Measurements from ENCODE around the gene TRIM50.
"Not testable (repeated sequence)": the region's sequence is repeated elsewhere in the genome, so short reads cannot be mapped to it uniquely, and the experiment has no call there.

The TRIM50 gene

DNA sequence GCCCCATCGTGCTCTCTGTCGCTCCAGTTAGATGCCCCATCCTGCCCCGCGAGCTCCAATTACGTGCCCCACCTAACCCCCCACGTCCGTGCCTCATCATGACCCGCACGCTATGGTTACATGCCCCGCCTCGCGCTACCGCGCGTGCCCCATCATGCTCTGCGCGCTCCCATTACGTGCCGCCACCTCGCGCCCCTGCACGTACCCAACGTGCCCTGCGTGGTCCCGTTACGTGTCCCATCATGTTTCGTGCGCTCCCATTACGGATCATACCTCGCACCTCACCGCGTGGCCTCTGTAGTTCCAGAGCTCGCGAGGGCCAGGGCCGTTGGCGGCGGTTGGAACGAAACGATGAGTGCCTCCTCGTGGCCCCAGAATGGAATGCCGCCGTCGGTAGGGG, at the start of gene TRIM50, which contains the start of gene FKBP6:
Gene TRIM50, minus strand, starts transcription at position 161 of the 400 bp plus-strand sequence. CDS start 3,295 bp downstream, outside the sequence.
Gene FKBP6, plus strand, starts transcription at position 240 of the 400 bp plus-strand sequence. CDS start 268 bp downstream, outside the sequence.
- not testable (repeated sequence) for DNase-seq (ENCODE audit: low spot score)

DNA sequence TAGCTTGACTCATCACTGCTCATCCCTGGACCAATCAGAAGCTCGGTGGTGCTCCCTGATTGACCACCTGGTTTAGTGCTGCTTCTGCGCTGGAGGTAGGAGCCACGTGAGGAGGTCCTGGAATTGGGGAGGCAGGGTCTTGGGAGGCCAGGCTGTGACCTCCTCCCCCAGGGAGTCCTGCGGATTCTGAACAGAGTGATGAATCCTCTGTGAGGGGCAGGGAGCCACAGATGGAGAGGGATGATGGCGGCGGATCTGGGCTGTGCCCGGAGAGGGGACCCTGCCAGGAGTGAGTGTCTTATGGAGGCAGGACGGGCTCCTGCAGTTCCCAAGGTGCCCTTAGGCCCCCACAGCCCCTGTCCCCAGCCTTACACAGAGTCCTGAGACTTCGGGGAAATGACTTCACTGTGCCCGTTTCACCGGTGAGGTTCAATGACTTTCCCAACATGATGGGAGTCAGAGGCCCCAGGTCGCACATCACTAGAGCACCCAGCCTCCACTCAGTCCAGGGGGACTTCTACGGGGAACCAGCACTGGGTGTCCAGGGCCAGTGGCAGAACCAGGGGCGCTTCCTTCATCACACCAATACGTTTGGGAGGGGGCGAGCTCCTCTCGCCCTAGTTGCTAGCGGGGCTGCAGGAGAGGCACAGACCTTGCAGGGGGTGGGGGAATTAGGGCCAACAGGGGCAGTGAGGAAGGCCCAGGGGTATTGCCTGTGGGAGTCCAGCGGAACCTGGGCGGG, 49.0 kb upstream of the TRIM50 start:
- DNase-seq (ENCODE audit: low spot score): no peak

DNA sequence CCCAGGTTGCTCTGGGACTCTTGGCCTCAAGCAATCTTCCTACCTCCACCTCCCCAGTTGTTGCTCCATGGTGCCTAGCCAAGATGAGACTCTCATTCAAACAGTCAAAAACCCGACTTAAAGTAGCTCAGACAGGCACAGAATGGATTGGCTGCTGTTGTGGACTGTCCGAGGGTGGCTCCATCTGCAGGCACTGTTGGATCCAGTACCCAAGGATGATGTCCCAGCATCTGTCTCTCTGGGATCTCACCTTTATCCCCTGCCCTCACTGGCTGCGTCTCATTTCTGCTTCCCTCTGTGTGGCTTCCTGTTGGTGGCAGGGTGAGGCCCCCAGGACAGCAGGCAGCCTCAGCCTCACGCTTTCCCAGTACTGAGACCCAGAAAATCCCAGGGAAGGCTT, 48.4 kb upstream of the TRIM50 start:
- not testable (repeated sequence) for DNase-seq (ENCODE audit: low spot score)

DNA sequence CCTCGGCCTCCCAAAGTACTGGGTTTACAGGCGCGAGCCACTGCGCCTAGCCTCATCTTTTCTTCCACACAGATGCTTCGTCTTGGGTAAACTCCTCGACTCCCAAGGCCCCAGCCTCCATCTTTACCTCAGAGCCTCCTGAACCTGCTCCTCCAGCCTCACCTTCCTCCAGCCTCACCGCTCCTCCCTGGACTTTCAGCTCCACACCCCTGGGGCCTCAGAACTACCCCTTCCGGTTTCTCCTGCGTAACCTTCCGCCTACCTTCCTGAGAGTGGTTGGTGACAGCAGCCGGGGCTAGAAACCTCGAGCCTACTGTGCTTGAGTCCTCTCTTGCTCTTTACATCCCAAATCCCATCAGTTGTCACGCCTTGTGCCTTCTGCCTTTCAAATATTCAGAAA, 45.9 kb upstream of the TRIM50 start:
- no peak for DNase-seq (ENCODE audit: low spot score)

DNA sequence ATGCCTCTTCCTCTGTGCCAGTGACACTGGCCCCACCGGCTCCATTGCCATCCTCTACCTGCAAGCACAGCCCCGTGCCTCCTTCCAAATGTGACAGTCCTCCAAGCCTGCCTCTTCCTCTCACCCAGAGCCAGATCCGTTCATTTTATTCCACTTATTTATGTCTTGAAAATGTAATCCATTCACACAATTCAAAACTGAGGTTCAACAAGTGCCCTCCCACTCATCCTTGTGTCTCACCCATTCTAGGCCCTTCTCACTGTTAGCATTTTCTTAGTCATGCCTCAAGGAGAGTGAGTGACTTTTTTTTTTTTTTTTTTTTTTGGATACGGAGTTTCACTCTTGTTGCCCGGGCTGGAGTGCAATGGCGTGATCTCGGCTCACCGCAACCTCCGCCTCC, 41.7 kb upstream of the TRIM50 start:
- no peak for DNase-seq (ENCODE audit: low spot score)

DNA sequence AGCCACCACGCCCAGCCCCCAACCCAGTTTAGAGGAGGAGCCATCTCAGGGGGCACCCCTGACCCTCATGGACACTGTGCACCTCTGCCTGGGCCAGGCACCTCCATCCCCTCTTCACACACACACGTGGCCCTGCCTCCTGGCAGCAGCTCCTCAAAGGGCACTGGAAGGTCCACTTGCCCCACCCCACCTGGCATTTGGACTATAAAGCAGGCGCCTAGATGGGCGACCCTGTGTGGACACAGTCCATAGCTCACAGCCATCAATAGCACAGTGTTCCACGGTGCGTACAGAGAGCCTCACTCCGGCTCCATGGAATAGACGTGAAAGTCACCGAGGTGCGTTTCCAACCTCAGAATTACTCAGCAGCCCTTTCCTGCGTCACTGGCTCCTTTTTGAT, 41.1 kb upstream of the TRIM50 start:
- no peak for DNase-seq (ENCODE audit: low spot score)

DNA sequence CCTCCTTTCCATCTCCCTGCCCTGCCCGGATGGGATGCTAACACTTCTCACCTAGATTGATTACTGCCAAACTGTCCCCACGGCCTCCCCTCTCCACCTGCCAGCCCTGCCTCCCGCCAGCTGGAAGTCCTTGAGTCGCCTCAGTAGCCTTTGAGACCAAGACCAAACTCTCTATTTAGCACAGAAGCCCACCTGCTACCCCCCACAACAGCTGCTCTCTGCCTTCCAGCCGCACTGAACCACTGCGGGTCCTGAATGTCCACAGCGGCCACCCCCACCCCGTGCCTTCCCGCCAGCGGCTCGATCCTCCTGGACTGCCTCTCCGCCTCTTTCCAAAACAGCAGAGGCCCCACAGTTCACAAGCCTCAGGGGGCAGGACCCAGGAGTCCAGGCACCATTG, 39.1 kb upstream of the TRIM50 start:
- DNase-seq (ENCODE audit: low spot score): no peak

DNA sequence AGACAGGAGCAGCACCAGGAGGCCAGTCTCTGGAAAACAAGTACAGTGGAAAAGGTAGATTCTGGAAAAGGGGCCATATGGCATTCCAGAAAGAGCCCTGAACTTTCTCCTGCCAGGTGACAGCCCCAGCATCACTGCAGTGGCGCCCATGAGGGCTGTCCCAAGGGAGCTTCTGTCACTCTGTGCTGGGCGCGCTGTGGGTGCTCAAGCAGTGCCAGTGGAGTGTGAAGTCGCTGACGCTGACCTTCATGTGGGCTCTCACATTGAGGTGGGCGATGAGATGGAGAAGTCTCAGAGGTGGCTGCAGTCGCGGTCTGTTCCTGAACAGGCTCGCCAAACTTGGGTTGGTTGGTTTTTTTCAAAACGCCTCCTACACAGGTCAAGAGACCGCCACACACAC, 38.2 kb upstream of the TRIM50 start:
- no peak for DNase-seq (ENCODE audit: low spot score)

DNA sequence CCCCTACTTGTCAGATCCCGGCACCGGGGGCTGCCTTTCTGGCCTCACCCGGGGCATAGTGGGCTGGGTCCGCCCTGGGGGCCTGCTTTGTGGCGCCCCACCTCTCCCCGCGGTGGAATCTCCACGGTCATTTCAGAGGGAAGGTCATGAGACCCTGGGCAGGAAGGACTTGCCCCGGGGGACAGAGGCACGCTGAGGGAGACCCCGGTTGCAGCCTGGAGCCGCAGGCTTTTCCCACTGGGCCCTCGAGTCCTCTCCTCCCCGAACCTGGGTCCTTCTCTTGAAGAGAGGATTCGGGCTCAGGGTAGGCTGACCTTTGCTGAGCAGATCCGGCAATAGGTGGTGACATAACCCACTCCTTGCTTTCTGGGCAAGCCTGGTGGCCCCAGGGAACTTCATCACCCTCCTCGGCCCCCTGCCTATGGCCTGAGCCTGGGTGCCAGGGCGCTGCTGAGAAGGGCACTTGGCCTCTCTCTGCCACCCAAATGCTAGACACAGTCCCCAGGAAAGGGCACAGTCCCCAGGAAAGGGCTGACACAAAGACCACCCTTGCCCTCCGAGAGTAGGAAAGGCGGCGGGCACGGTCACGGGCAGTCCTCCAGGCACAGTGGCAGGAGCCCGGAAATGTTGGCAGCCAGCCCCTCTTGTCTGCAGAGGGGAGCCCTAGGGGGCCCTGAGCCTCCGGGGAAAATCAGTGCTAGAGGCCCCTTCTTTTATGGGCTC, 36.3 kb upstream of the TRIM50 start:
- DNase-seq (ENCODE audit: low spot score): no peak

DNA sequence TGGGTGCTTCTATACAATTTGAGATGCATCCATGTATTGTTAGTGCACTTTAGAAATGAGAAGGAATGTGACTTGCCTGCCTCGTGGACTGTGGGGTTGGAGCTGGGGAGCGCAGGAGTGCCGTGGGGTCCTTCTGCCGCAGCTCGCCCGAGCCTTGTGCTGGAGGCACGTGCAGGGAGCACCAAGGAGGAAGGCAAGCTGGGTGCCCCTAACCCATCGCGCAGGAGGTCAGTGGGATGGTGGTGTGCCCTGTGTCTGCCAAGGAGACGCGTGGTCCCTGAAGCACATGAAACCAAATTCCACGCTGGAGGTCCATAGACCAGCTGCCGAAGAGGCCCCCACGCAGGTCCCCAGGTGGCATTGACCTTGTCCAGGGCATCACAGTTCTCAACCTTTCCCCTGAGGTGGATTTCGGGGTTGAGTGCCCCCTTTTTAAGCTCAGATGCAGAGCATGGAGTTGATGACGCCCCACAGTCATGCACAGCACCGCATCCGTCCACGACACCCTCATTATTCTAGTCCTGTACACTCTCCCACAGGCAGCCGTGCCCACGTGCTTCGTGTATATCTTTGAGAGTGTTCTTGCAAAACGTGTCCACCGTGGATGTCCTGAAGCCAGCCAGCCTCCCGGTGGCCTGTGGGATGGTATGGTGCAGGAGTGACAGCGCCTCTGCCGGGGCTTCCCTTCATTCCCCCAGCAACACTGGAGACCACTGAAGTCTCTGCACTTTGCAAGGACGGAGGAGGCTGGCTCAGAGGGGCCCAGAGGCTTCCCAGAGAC, 35.5 kb upstream of the TRIM50 start:
- DNase-seq (ENCODE audit: low spot score): no peak

DNA sequence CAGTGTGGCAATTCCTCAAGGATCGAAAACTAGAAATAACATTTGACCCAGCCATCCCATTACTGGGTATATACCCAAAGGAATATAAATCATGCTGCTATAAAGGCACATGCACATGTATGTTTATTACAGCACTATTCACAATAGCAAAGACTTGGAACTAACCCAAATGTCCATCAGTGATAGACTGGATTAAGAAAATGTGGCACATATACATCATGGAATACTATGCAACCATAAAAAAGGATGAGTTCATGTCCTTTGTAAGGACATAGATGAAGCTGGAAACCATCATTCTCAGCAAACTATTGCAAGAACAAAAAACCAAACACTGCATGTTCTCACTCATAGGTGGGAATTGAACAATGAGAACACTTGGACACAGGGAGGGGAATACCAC, 32.7 kb upstream of the TRIM50 start:
- not testable (repeated sequence) for DNase-seq (ENCODE audit: low spot score)

DNA sequence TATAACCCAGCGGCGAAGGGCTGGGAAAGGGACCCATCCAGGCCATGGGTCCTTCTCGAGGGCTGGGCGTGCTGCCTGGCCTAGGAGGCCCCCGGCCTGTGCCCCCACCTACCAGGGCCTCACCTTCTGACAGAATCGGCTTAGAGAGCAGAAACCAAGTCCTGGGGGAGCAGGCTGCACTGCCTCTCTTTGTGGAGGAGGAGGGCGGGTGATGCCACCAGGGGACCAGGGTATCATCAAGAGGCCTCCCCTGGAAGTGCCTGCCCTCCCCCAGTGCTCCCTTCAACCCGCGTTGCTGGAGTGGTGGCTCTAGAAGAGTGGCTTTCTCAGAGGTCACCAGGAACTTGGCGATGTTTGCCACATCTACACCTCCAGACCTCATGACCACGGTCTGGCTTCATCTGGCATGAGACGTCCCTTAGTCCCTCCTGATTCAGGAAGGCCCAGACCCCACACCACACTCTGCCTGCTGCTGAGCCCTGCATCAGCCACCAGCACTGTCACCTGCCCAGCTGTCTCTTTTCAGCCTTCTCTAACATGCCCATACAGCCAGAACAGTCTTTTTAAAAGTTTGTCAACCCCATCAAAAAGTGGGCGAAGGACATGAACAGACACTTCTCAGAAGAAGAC, 32.0 kb upstream of the TRIM50 start:
- no peak for DNase-seq (ENCODE audit: low spot score)

DNA sequence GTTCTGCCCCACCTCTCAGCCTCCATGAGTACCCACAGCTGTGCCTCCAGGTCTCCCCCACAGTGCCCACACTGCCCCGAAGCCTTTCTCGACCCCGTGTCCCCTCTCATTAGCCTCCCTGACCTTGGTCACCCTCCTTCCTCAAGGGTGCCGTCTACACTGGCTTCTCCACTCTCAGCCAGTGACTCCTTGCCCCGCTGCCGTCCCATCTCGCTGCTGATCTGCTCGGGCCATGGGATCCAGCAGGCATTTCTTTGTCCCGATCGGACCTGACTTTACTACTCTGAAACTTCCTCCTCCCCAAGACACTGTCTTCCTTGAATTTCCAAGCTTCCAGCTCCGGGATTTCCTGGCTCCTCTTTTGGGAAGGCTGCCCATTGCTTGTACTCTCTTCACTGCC, 31.4 kb upstream of the TRIM50 start:
- DNase-seq (ENCODE audit: low spot score): no peak

DNA sequence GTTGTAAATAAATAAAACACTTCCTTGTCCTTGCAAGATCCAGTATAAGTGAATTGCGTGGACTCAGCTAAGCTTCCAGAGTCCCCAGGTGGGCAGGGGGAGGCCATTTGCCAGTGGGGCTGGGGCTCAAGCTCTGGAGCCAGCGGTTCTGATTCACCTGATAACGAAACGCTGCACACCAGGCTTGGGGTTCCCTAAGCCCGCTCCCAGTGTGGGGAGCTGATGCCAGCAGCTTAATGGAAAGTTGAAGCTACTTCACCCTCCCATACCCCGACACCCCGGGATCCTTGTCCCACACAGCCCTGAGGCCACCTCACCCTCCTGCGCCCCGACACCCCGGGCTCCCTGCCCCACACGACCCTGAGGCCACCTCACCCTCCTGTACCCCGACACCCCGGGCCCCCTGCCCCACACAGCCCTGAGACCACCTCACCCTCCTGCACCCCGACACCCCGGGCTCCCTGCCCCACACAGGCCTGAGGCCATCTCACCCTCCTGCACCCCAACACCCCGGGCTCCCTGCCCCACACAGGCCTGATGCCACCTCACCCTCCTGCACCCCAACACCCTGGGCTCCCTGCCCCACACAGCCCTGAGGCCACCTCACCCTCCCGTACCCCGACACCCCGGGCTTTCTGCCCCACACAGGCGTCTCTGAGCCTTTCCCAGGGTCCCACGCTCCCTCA, 30.9 kb upstream of the TRIM50 start:
- no peak for DNase-seq (ENCODE audit: low spot score)

DNA sequence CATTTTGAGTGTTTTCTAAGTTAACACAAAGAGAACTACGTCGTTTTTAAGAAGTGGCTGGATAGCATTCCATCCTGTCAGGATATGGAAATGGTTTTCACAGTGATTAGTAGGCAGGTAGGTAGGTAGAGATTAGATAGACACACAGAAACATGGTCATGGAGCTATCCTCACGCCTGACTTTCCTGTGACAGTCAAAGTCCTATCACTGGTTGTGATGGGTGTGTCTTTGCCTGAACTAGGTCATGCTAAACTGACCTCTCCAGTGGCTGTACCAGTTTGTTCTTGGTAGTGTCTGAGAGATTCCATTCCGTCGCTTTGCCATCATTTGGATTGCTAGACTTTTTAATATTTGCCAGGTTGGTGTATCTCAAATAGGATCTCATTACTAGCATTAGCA, 28.3 kb upstream of the TRIM50 start:
- no peak for DNase-seq (ENCODE audit: low spot score)

DNA sequence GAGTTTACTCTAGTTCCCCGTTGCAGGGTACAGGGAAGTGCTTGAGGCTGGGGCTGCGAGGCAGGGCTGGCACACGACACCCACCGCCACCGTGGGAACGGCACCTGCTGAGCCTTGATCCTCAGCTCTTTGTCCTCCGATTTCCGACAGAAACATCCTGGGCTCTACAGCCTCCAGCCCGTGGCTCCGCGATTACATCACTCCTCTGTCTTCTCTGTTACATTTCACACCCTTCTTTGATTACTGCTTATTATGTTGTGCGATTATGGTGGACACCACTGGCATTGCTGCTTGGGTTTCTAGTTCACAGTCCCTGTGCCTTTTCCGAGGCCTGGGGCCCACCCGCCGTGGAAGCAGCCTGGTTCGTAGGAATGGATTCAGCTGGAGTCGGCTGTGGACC, 26.9 kb upstream of the TRIM50 start:
- no peak for DNase-seq (ENCODE audit: low spot score)

DNA sequence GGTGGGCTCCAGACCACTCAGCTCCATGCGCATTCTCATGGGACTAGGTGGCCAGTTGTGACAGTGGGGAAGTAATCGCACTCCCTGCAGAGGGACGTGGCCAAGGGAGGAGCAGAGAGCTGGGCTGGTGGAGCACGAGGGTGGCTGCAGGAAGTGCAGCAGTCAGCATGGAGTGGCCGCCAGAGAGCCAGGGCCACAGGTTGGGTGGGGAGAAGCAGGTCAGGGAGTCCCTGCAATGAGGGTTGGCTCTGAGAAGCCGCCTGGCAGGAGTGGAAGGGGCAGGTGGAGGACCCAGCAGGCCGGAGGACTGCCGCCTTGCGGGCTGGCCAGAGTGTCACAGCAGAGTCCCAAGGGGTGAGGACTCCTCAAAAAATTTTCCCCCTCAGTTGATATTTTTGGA, 26.3 kb upstream of the TRIM50 start:
- no peak for DNase-seq (ENCODE audit: low spot score)

DNA sequence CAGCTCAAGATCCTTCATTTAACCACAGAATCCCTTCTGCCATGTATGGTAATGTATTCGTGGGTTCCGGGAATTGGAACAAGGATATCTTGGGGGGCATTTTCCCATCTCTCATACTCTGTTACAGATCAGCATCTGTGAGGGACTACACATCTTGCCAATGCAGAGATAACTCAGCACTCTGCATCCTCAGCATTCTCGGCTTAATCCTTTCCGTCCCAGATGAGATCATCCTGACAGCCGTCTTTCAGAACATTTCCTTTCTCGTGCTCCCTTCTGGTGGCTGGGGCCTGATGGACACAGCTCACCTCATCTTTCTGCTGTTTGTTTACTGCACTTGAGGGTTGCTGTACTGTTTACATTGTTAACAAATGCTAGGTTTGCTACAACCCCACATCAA, 25.4 kb upstream of the TRIM50 start:
- DNase-seq (ENCODE audit: low spot score): no peak

DNA sequence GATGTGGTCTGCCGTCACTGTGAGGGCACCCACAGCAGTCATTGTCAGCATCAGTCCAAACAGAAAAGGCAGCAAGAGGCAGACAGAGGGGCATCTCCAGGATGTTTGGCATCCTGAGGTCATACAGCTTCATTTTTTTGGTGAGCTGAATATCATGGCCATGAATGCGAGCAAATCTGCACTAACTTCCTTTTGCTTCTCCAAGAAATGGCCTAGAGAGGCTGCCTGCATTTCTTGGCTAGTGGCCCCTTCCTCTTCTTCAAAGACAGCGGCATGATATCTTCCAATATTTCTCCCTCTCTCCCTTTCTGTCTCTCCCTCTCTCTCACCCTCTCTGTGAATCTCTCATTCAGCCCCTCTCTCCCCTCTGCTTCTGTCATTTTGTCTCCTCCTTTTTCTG, 24.9 kb upstream of the TRIM50 start:
- no peak for DNase-seq (ENCODE audit: low spot score)

DNA sequence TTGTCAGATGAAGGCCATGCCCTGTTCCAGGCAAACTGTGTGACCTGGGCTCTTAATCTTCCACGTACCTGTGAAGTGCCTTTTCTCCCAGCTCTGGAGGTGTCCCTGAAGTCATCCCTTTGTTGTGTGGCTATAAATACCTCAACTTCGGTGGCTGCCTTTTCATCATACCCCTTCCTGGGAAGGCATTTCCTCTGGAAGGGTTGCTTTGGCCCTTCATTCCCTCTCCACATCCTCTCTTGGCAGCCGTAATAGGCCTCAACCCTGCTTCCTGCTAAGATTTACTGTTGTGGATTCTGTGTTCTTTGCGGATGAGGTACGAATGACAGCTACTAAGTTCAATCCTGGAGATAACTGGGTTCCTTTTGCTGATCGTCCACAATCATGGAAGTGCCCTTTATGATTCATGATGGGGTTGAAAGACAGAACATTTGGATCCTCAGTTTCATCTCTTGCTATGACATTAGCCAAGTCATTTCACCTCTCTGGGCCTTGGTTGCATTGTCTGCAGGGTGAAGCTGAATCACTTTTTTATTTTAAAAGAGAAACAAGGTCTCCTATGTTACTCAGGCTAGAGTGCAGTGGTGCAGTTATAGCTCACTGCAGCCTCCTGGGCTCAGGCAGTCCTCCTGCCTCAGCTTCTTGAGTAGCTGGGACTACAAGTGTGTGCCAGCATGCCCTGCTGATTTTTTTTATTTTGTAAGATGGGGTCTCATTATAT, 23.7 kb upstream of the TRIM50 start:
- DNase-seq (ENCODE audit: low spot score): no peak

Measured in LoVo (cell line).